Keratinocyte (primary cell): Measurements from ENCODE around the gene MOK. TPM values are rescaled to one million over a fixed set of nuclear protein-coding genes. Genes with fewer than 3 reads are reported as not detected.

Experiments
- DNase-seq: peaks from one replicate; pipeline ENCODE4 v3.0.0-alpha.2; 2011; ENCODE audit warnings: low read depth, missing footprints, low spot score
- FAIRE-seq: peaks from 2 replicates; lab custom pipeline; 2011; peaks lifted over from hg19 to GRCh38; lab: Jason Lieb, UNC
- H2AFZ ChIP-seq: 2 replicates; pipeline ENCODE4 v1.6.0; 2012; ENCODE audit warnings: low read length, control low read depth, inconsistent platforms; ENCODE audit not compliant: control insufficient read depth
- H3K27ac ChIP-seq: 2 replicates; pipeline ENCODE4 v1.5.1; 2011; ENCODE audit warnings: low read length; ENCODE audit not compliant: control insufficient read depth, insufficient read depth
- H3K27me3 ChIP-seq: 3 replicates; pipeline ENCODE4 v1.6.0; 2011; ENCODE audit warnings: low read length; ENCODE audit not compliant: control insufficient read depth, insufficient read depth; ENCODE audit errors: extremely low read depth
- H3K36me3 ChIP-seq, 2 experiments: 2 replicates in 1 of 2; 3 replicates in 1 of 2; pipeline ENCODE4 v1.5.1; 2011; ENCODE audit warnings: low read length in 2 of 2, mild to moderate bottlenecking in 1 of 2; ENCODE audit not compliant: control insufficient read depth in 2 of 2, insufficient read depth in 2 of 2; ENCODE audit errors: extremely low read depth in 1 of 2
- H3K4me1 ChIP-seq: 3 replicates; pipeline ENCODE4 v1.5.1; 2011; ENCODE audit warnings: low read length; ENCODE audit not compliant: control insufficient read depth, insufficient read depth; ENCODE audit errors: extremely low read depth
- H3K4me2 ChIP-seq: 3 replicates; pipeline ENCODE4 v1.6.0; 2011; ENCODE audit warnings: low read depth, low read length; ENCODE audit not compliant: control insufficient read depth, insufficient read depth; ENCODE audit errors: extremely low read depth
- H3K4me3 ChIP-seq, 3 experiments: fragments of 200-600 bp in 1 of 3; sonication (generic) in 1 of 3; 2 replicates in 2 of 3; 3 replicates in 1 of 3; pipeline ENCODE4 v1.5.1; 2011 to 2016; ENCODE audit warnings: low read length in 3 of 3, mild to moderate bottlenecking in 3 of 3, control low read depth in 2 of 3, inconsistent platforms in 1 of 3, low read depth in 1 of 3, mixed read lengths in 1 of 3, mixed run types in 1 of 3, moderate library complexity in 1 of 3; ENCODE audit not compliant: control insufficient read depth in 2 of 3, insufficient read depth in 2 of 3; ENCODE audit errors: extremely low read depth in 1 of 3
- H3K79me2 ChIP-seq: 2 replicates; pipeline ENCODE4 v1.6.0; 2012; ENCODE audit warnings: low read length; ENCODE audit not compliant: control insufficient read depth, insufficient read depth
- H3K9ac ChIP-seq: 3 replicates; pipeline ENCODE4 v1.6.0; 2011; ENCODE audit warnings: low read length; ENCODE audit not compliant: control insufficient read depth, insufficient read depth; ENCODE audit errors: extremely low read depth
- H3K9me1 ChIP-seq: 3 replicates; pipeline ENCODE4 v1.6.0; 2011; ENCODE audit warnings: low read length; ENCODE audit not compliant: control insufficient read depth, insufficient read depth; ENCODE audit errors: extremely low read depth
- H3K9me3 ChIP-seq: 2 replicates; pipeline ENCODE4 v1.5.1; 2012; ENCODE audit warnings: low read depth, low read length; ENCODE audit not compliant: control insufficient read depth
- H4K20me1 ChIP-seq: 3 replicates; pipeline ENCODE4 v1.6.0; 2011; ENCODE audit warnings: low read length; ENCODE audit not compliant: control insufficient read depth, insufficient read depth; ENCODE audit errors: extremely low read depth
- EZH2 ChIP-seq: IDR thresholded peaks from one replicate; pipeline ENCODE4 v1.6.1; 2012; ENCODE audit warnings: inconsistent platforms, mild to moderate bottlenecking, low read length, moderate library complexity
- dilution Hi-C: fragments of 300-500 bp; cut with MboI; formaldehyde crosslinking; loops from one replicate; pipeline ENCODE4 v1.7.0; 2020; ENCODE audit warnings: low sequenced_read_pairs; ENCODE audit not compliant: extremely low pct_ligation_motif_present
- polyA plus RNA-seq, 5 experiments: library from polyadenylated mRNA; depleted of rRNA in 3 of 5; stranded (reverse) in 3 of 5; stranded (forward) in 1 of 5; unstranded in 1 of 5; fragments of >200 nt; gene quantifications; 1 replicate in 1 of 5; 2 replicates in 3 of 5; 3 replicates in 1 of 5; pipeline versions ENCODE4 v1.2.1 to v1.2.3, GENCODE V29; 2011 to 2012; ENCODE audit warnings: missing spikeins in 2 of 5, low read depth in 1 of 5, low replicate concordance in 1 of 5
- TF ChIP-seq, protein P1 (sequence below), 3 experiments: IDR thresholded peaks in 1 of 3; conservative IDR thresholded peaks in 1 of 3; optimal IDR thresholded peaks in 1 of 3; 2 replicates in 2 of 3; 3 replicates in 1 of 3; pipeline versions ENCODE3 to v1.5.1; 2011; ENCODE audit warnings: low read length in 3 of 3, mild to moderate bottlenecking in 3 of 3, moderate library complexity in 2 of 3, control low read depth in 1 of 3, inconsistent platforms in 1 of 3; ENCODE audit not compliant: insufficient read depth in 2 of 3; ENCODE audit errors: extremely low read depth in 1 of 3

The MOK gene
- polyA plus RNA-seq, 1 donor (not counting 4 experiments of a cell fraction or from before 2014, with no cell fraction given) = 38.1 TPM

- Histone ChIP-seq H3K27me3 (no peaks in the 10 kb centered on the region), H4K20me1 (no peaks in the 10 kb centered on the region), H3K4me2 (no peak overlapping the region), H2AFZ (no peak overlapping the region), H3K4me3 (no peak overlapping the region), H3K9me1 (no peaks in the 10 kb centered on the region), H3K27ac (no peak overlapping the region), H3K9ac (no peak overlapping the region), H3K9me3 (no peaks in the 10 kb centered on the region), H3K36me3 (peaks cover 14 to 20% of the 10 kb centered on the region in 2 experiments), H3K79me2 (peaks cover 9% of the 10 kb centered on the region), H3K4me1 (no peaks in the 10 kb centered on the region)
- TF ChIP-seq EZH2 = no peak
- TF ChIP-seq, protein P1, sequence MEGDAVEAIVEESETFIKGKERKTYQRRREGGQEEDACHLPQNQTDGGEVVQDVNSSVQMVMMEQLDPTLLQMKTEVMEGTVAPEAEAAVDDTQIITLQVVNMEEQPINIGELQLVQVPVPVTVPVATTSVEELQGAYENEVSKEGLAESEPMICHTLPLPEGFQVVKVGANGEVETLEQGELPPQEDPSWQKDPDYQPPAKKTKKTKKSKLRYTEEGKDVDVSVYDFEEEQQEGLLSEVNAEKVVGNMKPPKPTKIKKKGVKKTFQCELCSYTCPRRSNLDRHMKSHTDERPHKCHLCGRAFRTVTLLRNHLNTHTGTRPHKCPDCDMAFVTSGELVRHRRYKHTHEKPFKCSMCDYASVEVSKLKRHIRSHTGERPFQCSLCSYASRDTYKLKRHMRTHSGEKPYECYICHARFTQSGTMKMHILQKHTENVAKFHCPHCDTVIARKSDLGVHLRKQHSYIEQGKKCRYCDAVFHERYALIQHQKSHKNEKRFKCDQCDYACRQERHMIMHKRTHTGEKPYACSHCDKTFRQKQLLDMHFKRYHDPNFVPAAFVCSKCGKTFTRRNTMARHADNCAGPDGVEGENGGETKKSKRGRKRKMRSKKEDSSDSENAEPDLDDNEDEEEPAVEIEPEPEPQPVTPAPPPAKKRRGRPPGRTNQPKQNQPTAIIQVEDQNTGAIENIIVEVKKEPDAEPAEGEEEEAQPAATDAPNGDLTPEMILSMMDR (optimal IDR thresholded peaks at IDR 0.05 in 1 of 3, IDR thresholded peaks at IDR 0.05 in 1 of 3, conservative IDR thresholded peaks at IDR 0.05 in 1 of 3; ENCODE audit: extremely low read depth in 1 of 3, insufficient read depth in 2 of 3, low read length in 3 of 3) = no peak
- DNase-seq = no peak
- no peak for FAIRE-seq
- dilution Hi-C loops = no loop called here
Observed at GRCh38 chr14:102212845-102213244, 92.1 kb downstream of the MOK start.

DNA sequence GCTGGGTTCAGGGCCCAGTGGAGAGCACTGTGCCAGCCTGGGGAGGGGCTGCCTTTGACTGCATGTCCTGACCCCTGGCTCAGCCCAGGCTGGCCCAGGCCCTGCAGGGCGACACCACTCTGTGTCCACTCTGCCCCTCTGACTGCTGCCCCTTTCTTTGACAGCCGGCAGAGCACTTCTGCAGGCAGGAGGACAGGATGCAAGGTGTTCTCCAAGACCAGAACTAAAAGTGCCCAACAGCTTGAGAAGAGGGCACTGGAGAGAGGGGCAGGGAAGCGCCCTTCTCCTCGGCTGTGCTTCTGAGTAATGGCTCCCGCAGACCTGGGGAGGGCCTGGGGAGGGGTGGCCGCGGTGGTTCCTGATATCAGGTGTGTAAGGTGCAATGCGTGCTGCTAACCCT, 92.6 kb downstream of the MOK start:
- no peak for FAIRE-seq
- Histone ChIP-seq H3K9me3 (no peaks in the 10 kb centered on the region), H3K9me1 (no peaks in the 10 kb centered on the region), H3K4me2 (no peak overlapping the region), H3K4me1 (no peaks in the 10 kb centered on the region), H2AFZ (no peak overlapping the region), H3K4me3 (no peak overlapping the region), H3K36me3 (peaks cover 14 to 17% of the 10 kb centered on the region in 2 experiments), H3K27ac (no peak overlapping the region), H3K27me3 (no peaks in the 10 kb centered on the region), H3K79me2 (peaks cover 9% of the 10 kb centered on the region), H3K9ac (no peak overlapping the region), H4K20me1 (no peaks in the 10 kb centered on the region)
- no peak for TF ChIP-seq EZH2
- TF ChIP-seq, protein P1 (optimal IDR thresholded peaks at IDR 0.05 in 1 of 3, IDR thresholded peaks at IDR 0.05 in 1 of 3, conservative IDR thresholded peaks at IDR 0.05 in 1 of 3; ENCODE audit: extremely low read depth in 1 of 3, insufficient read depth in 2 of 3, low read length in 3 of 3) = no peak
- no peak for DNase-seq
- dilution Hi-C loops = no loop called here
